Lung (tissue), 12 donors: Measurements from ENCODE around the gene BPIFB2. TPM values are rescaled to one million over a fixed set of nuclear protein-coding genes. Genes with fewer than 3 reads are reported as not detected.
"Not testable (repeated sequence)": the region's sequence is repeated elsewhere in the genome, so short reads cannot be mapped to it uniquely, and the experiment has no call there.

Source experiments
- ATAC-seq: fragments of 200-7000 bp; cut with Tn5 transposase; one replicate; pipeline ENCODE4 v1.9.1; 2020; ENCODE audit warnings: moderate number of reproducible peaks; ENCODE audit not compliant: insufficient read depth, low FRiP score
- DNase-seq, 3 donors: peaks; one replicate each; pipeline ENCODE4 v3.0.0-alpha.2; 2013 to 2017
- H3K27ac ChIP-seq, 2 donors: one replicate each; pipeline ENCODE4 v1.5.1; 2013; ENCODE audit warnings: mild to moderate bottlenecking in 2 of 2, moderate library complexity in 2 of 2, control low read depth in 1 of 2, inconsistent platforms in 1 of 2, low read depth in 1 of 2, low read length in 1 of 2
- H3K27me3 ChIP-seq, 3 donors: one replicate each; pipeline ENCODE4 v1.5.1; 2013; ENCODE audit warnings: low read length in 2 of 3; ENCODE audit not compliant: control insufficient read depth in 3 of 3, insufficient read depth in 3 of 3
- H3K36me3 ChIP-seq, 4 donors: one replicate each; pipeline ENCODE4 v1.5.1; 2013; ENCODE audit warnings: low read length in 4 of 4, mild to moderate bottlenecking in 1 of 4, moderate library complexity in 1 of 4; ENCODE audit not compliant: control insufficient read depth in 4 of 4, insufficient read depth in 4 of 4
- H3K4me1 ChIP-seq, 5 donors: one replicate each; pipeline ENCODE4 v1.5.1; 2013; ENCODE audit warnings: low read length in 5 of 5, mild to moderate bottlenecking in 2 of 5, moderate library complexity in 1 of 5; ENCODE audit not compliant: control insufficient read depth in 5 of 5, insufficient read depth in 5 of 5
- H3K4me3 ChIP-seq: one replicate; pipeline ENCODE4 v1.5.1; 2013; ENCODE audit warnings: mild to moderate bottlenecking, control low read depth, moderate library complexity
- H3K9ac ChIP-seq, 2 donors: one replicate each; pipeline ENCODE4 v1.5.1; 2013; ENCODE audit warnings: low read length in 2 of 2, control low read depth in 1 of 2; ENCODE audit not compliant: insufficient read depth in 1 of 2
- H3K9me3 ChIP-seq, 4 donors: one replicate each; pipeline ENCODE4 v1.5.1; 2013; ENCODE audit warnings: low read length in 3 of 4, mild to moderate bottlenecking in 1 of 4, moderate library complexity in 1 of 4; ENCODE audit not compliant: control insufficient read depth in 4 of 4, insufficient read depth in 3 of 4
- CTCF ChIP-seq: IDR thresholded peaks from 2 replicates; pipeline ENCODE4 v1.5.1; 2012; ENCODE audit warnings: mild to moderate bottlenecking; ENCODE audit errors: control extremely low read depth, extremely low read depth
- WGBS, 2 donors: extraction: QIAGEN DNeasy Blood & Tissue Kit; methylation state at CpG; one replicate each; pipeline ENCODE4 v1.1.7; 2013; 5-methylcytosine and 5-hydroxymethylcytosine counted together
- polyA plus RNA-seq, 2 donors: library from polyadenylated mRNA; stranded (reverse); fragments of 200-250 nt; gene quantifications; one replicate each; pipeline ENCODE4 v1.2.1, GENCODE V29; 2013
- total RNA-seq, 2 donors: library from RNA; depleted of rRNA in 1 of 2; stranded (reverse); fragments of >200 nt in 1 of 2; gene quantifications; one replicate each; pipeline ENCODE4 v1.2.1, GENCODE V29; 2014 to 2021
- donor health status: control.
- donor health status: control.
- donor health status: Bipolar disorder and iron deficiency.
- donor health status: healthy.
- donor health status: DM: yes; HTN: yes; CAD: no.

Gene BPIFB2
- total and polyA plus RNA-seq, 4 donors = 0.41 to 3.0 (median 1.6) TPM

- peaks cover 0 to 5% (median 0%) of the 10 kb centered on the region in 4 donors for H3K9me3 ChIP-seq
- ATAC-seq = peak; percentile 38
- H3K27ac ChIP-seq = no peak overlapping the region
- no peak for TF ChIP-seq CTCF
- H3K36me3 ChIP-seq = no peaks in the 10 kb centered on the region
- H3K4me1 ChIP-seq = peaks cover 0 to 9% (median 3%) of the 10 kb centered on the region in 5 donors
- no peak overlapping the region for H3K4me3 ChIP-seq
- no peak for DNase-seq
- H3K9ac ChIP-seq = no peak overlapping the region
- WGBS, 2 donors = 58 to 71% methylated on average over 13 of the region's 13 CpGs
- H3K27me3 ChIP-seq = no peaks in the 10 kb centered on the region
Measured at GRCh38 chr20:32972181-32973076, 35.1 kb upstream of the BPIFB2 start.

GRCh38 chr20:32973077-32973717, 34.3 kb upstream of the BPIFB2 start:
- ATAC-seq (no peak), DNase-seq (no peak)
- TF ChIP-seq CTCF = no peak
- Histone ChIP-seq H3K4me3 (no peak overlapping the region), H3K36me3 (no peaks in the 10 kb centered on the region), H3K9ac (no peak overlapping the region), H3K27ac (no peak overlapping the region), H3K4me1 (peaks cover 0 to 9% (median 3%) of the 10 kb centered on the region in 5 donors), H3K9me3 (peaks cover 0 to 5% (median 0%) of the 10 kb centered on the region in 4 donors), H3K27me3 (no peaks in the 10 kb centered on the region)
- WGBS, 2 donors = 86 to 88% methylated on average over 10 of the region's 10 CpGs

DNA sequence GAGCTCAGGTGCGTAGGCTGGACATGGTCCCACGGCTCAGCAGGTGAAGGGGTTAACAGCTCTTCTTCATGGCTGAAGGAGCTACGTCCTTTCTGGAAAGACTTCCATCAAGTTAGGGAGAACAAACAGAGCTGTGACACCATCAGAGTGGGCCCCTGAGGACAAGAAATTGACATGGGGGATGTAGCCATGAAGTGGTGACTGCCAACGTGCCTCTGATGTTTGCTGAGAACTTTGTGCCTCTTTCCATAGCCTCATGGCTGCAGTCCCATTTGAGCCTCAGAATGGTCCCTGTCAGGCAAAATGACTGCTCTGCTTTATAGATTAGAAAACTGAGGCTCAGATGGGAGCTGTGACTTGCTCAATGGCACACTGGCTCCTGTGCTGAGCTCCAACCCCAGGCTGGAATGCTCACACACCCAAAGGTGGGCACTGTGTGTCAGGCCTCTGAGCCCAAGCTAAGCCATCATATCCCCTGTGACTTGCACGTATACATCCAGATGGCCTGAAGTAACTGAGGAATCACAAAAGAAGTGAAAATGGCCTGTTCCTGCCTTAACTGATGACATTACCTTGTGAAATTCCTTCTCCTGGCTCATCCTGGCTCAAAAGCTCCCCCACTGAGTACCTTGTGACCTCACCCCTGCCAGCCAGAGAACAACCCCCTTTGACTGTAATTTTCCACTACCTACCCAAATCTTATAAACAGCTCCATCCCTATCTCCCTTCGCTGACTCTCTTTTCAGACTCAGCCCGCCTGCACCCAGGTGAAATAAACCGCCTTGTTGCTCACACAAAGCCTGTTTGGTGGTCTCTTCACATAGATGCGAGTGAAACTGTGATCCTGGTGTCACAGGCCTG, 33.1 kb upstream of the BPIFB2 start:
- DNase-seq, H3K9ac ChIP-seq, H3K27me3 ChIP-seq, H3K27ac ChIP-seq, H3K4me3 ChIP-seq, ATAC-seq, H3K4me1 ChIP-seq, H3K9me3 ChIP-seq, H3K36me3 ChIP-seq: not testable (repeated sequence)
- WGBS, 2 donors = 81 to 89% methylated on average over 9 of the region's 9 CpGs

GRCh38 chr20:32975121-32975520, 32.4 kb upstream of the BPIFB2 start:
- H3K36me3 ChIP-seq, ATAC-seq, H3K27me3 ChIP-seq, H3K4me3 ChIP-seq, DNase-seq, H3K4me1 ChIP-seq, H3K9ac ChIP-seq, H3K9me3 ChIP-seq, H3K27ac ChIP-seq: not testable (repeated sequence)
- 74 to 83% methylated on average over 4 of the region's 4 CpGs for WGBS, 2 donors
